ENCODE data around the gene TMEM266.
A peak's percentile ranks its signal among the peaks of the same experiment; 100 is the strongest.

The TMEM266 gene

DNA sequence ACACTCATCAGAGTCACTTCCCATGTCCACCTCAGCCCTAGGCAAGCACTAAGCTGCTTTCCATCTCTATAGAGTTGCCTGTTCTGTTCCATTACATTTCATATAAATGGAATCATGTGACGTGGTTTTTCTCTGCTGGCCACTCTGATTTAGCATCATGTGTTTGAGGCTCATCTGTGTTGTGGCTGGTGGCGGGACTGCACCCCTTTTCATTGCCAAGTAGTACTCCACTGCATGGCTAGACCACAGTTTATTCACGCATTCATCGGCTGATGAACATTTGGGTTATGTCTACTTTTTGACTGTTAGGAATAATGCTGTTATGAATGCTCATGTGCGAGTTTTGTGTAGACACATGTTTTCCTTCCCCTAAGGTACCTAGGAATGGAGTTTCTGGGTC is 114.9 kb downstream of the TMEM266 start:
- no peak overlapping the region for H3K27ac ChIP-seq (ENCODE audit: extremely low read depth, low read depth, low read length)
- no peaks in the 10 kb centered on the region for H3K36me3 ChIP-seq (ENCODE audit: control insufficient read depth in 2 of 2, insufficient read depth in 1 of 2, low read length in 2 of 2)
- ChIA-PET POLR2A (no interaction called here), CTCF (interaction anchor here (1.0 kb wide), 1 partner anchor 26 kb away, joined by 3 read pairs; no protein-coding TSS in a partner anchor)
- H3K4me1 ChIP-seq (ENCODE audit: control insufficient read depth, insufficient read depth, low read length): no peaks in the 10 kb centered on the region
- H3K9me3 ChIP-seq (ENCODE audit: control insufficient read depth, insufficient read depth, low read depth, low read length): no peaks in the 10 kb centered on the region
- H3K4me3 ChIP-seq (ENCODE audit: low read depth, low read length): no peak overlapping the region
- no peak for TF ChIP-seq ZNF664 (tag by site-specific recombination; IDR thresholded peaks at IDR 0.05)
- TF ChIP-seq OVOL3 (tag by site-specific recombination; IDR thresholded peaks at IDR 0.05): no peak
- peak; percentile 92 for TF ChIP-seq ZNF146 (tag by site-specific recombination; IDR thresholded peaks at IDR 0.05)
- TF ChIP-seq, protein P1, sequence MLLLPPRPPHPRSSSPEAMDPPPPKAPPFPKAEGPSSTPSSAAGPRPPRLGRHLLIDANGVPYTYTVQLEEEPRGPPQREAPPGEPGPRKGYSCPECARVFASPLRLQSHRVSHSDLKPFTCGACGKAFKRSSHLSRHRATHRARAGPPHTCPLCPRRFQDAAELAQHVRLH (tag by site-specific recombination; IDR thresholded peaks at IDR 0.05): 0 out of 2 replicates have a peak, but pooled peaks have one; percentile 16

DNA sequence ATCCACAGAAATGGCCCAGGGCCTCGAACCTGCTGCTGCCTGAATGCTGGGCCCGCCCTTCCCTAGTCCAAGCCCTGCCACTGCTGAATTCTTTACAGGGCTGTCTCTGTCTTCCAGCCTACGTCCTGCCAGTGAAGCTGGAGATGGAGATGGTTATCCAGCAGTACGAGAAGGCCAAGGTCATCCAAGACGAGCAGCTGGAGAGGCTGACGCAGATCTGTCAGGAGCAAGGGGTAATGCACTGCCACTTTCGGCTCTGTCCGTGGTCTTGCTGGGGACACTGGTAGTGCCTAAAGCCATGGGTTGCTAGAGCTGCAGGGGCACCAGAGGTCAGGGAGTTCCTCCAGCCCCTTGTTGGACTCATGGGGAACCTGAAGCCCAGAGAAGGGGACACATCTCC is 115.7 kb downstream of the TMEM266 start:
- Histone ChIP-seq H3K36me3 (ENCODE audit: control insufficient read depth in 2 of 2, insufficient read depth in 1 of 2, low read length in 2 of 2) (no peaks in the 10 kb centered on the region), H3K27ac (ENCODE audit: extremely low read depth, low read depth, low read length) (no peak overlapping the region), H3K4me3 (ENCODE audit: low read depth, low read length) (no peak overlapping the region), H3K9me3 (ENCODE audit: control insufficient read depth, insufficient read depth, low read depth, low read length) (no peaks in the 10 kb centered on the region), H3K4me1 (ENCODE audit: control insufficient read depth, insufficient read depth, low read length) (no peaks in the 10 kb centered on the region)
- POLR2A ChIA-PET: no interaction called here
- CTCF ChIA-PET: no interaction called here
- TF ChIP-seq ZBTB20 (tag by site-specific recombination; IDR thresholded peaks at IDR 0.05): no peak
- TF ChIP-seq ZNF776 (tag by site-specific recombination; IDR thresholded peaks at IDR 0.05; ENCODE audit: borderline replicate concordance): no peak
- no peak for TF ChIP-seq ZNF585B (tag by site-specific recombination; IDR thresholded peaks at IDR 0.05)
- TF ChIP-seq, protein P2, sequence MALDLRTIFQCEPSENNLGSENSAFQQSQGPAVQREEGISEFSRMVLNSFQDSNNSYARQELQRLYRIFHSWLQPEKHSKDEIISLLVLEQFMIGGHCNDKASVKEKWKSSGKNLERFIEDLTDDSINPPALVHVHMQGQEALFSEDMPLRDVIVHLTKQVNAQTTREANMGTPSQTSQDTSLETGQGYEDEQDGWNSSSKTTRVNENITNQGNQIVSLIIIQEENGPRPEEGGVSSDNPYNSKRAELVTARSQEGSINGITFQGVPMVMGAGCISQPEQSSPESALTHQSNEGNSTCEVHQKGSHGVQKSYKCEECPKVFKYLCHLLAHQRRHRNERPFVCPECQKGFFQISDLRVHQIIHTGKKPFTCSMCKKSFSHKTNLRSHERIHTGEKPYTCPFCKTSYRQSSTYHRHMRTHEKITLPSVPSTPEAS (tag by site-specific recombination; IDR thresholded peaks at IDR 0.05): no peak
- TF ChIP-seq ZNF335 (tag by site-specific recombination; conservative IDR thresholded peaks at IDR 0.05): no peak
- TF ChIP-seq BCL11A (tag by site-specific recombination; IDR thresholded peaks at IDR 0.05; ENCODE audit: low read depth): no peak
- TF ChIP-seq, protein P3, sequence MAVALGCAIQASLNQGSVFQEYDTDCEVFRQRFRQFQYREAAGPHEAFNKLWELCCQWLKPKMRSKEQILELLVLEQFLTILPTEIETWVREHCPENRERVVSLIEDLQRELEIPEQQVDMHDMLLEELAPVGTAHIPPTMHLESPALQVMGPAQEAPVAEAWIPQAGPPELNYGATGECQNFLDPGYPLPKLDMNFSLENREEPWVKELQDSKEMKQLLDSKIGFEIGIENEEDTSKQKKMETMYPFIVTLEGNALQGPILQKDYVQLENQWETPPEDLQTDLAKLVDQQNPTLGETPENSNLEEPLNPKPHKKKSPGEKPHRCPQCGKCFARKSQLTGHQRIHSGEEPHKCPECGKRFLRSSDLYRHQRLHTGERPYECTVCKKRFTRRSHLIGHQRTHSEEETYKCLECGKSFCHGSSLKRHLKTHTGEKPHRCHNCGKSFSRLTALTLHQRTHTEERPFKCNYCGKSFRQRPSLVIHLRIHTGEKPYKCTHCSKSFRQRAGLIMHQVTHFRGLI (tag by site-specific recombination; IDR thresholded peaks at IDR 0.05): no peak
- TF ChIP-seq KLF8 (tag by site-specific recombination; IDR thresholded peaks at IDR 0.05): no peak
- TF ChIP-seq, protein P4, sequence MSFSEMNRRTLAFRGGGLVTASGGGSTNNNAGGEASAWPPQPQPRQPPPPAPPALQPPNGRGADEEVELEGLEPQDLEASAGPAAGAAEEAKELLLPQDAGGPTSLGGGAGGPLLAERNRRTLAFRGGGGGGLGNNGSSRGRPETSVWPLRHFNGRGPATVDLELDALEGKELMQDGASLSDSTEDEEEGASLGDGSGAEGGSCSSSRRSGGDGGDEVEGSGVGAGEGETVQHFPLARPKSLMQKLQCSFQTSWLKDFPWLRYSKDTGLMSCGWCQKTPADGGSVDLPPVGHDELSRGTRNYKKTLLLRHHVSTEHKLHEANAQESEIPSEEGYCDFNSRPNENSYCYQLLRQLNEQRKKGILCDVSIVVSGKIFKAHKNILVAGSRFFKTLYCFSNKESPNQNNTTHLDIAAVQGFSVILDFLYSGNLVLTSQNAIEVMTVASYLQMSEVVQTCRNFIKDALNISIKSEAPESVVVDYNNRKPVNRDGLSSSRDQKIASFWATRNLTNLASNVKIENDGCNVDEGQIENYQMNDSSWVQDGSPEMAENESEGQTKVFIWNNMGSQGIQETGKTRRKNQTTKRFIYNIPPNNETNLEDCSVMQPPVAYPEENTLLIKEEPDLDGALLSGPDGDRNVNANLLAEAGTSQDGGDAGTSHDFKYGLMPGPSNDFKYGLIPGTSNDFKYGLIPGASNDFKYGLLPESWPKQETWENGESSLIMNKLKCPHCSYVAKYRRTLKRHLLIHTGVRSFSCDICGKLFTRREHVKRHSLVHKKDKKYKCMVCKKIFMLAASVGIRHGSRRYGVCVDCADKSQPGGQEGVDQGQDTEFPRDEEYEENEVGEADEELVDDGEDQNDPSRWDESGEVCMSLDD (tag by site-specific recombination; IDR thresholded peaks at IDR 0.05): no peak
- TF ChIP-seq ZNF701 (tag by site-specific recombination; IDR thresholded peaks at IDR 0.05): no peak
- no peak for TF ChIP-seq ZNF354C (tag by site-specific recombination; IDR thresholded peaks at IDR 0.05; ENCODE audit: borderline replicate concordance, low read depth)
- no peak for TF ChIP-seq ZFP41 (tag by site-specific recombination; IDR thresholded peaks at IDR 0.05; ENCODE audit: borderline replicate concordance)
- TF ChIP-seq ZNF311 (tag by site-specific recombination; IDR thresholded peaks at IDR 0.05; ENCODE audit: borderline replicate concordance): no peak
- TF ChIP-seq ZNF114 (tag by site-specific recombination; IDR thresholded peaks at IDR 0.05): no peak
- TF ChIP-seq, protein P5, sequence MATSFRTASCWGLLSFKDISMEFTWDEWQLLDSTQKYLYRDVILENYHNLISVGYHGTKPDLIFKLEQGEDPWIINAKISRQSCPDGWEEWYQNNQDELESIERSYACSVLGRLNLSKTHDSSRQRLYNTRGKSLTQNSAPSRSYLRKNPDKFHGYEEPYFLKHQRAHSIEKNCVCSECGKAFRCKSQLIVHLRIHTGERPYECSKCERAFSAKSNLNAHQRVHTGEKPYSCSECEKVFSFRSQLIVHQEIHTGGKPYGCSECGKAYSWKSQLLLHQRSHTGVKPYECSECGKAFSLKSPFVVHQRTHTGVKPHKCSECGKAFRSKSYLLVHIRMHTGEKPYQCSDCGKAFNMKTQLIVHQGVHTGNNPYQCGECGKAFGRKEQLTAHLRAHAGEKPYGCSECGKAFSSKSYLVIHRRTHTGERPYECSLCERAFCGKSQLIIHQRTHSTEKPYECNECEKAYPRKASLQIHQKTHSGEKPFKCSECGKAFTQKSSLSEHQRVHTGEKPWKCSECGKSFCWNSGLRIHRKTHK (tag by site-specific recombination; IDR thresholded peaks at IDR 0.05): no peak
- TF ChIP-seq ZNF433 (tag by site-specific recombination; IDR thresholded peaks at IDR 0.05; ENCODE audit: low read depth): no peak
- TF ChIP-seq ZNF544 (tag by site-specific recombination; IDR thresholded peaks at IDR 0.05): no peak
- TF ChIP-seq, protein P6, sequence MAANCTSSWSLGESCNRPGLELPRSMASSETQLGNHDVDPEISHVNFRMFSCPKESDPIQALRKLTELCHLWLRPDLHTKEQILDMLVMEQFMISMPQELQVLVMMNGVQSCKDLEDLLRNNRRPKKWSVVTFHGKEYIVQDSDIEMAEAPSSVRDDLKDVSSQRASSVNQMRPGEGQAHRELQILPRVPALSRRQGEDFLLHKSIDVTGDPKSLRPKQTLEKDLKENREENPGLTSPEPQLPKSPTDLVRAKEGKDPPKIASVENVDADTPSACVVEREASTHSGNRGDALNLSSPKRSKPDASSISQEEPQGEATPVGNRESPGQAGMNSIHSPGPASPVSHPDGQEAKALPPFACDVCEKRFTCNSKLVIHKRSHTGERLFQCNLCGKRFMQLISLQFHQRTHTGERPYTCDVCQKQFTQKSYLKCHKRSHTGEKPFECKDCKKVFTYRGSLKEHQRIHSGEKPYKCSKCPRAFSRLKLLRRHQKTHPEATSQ (tag by site-specific recombination; IDR thresholded peaks at IDR 0.05): no peak
